GM18909 (cell line): ENCODE data around the gene LRRC8A.
"Not testable (repeated sequence)": the region's sequence is repeated elsewhere in the genome, so short reads cannot be mapped to it uniquely, and the experiment has no call there.

ENCODE experiments used
- ATAC-seq: cut with Tn5 transposase; IDR thresholded peaks from one replicate; pipeline ENCODE4 v1.9.1; 2021; ENCODE audit warnings: mild to moderate bottlenecking; ENCODE audit not compliant: unreplicated experiment, poor library complexity

The LRRC8A gene

DNA sequence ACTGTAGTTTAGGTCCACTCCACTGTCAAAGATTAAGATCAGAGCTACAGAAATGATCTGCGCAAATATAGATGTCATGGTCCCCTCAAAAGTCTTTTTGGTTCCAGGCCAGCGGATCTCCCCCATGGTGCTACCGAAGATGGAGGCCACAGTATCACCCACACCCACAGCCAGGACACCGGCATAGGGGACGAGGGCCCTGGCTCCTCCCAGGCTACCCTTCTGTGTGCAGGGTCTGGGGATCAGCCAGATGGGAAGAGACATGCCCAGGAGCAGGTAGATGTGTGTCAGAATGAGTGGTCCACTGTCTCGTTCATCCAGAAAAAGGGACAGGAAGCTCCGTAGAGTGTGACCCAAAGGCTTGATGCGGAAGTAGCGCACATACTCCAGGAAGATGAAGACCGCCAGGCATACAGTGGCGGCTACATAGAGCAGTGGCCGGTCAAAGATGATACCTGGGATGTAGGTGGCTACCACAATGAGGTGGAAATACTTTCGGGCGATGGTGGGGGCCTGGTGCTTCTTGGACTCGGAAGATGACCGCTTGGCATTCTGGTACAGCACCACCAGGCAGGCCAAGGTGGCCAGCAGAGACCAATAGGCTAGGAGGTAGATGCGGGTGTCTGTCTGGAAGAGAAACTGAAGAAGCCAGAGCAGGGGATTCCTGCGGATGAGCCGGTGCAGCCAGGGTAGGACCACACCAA, 64.0 kb downstream of the LRRC8A start:
- ATAC-seq: no peak

DNA sequence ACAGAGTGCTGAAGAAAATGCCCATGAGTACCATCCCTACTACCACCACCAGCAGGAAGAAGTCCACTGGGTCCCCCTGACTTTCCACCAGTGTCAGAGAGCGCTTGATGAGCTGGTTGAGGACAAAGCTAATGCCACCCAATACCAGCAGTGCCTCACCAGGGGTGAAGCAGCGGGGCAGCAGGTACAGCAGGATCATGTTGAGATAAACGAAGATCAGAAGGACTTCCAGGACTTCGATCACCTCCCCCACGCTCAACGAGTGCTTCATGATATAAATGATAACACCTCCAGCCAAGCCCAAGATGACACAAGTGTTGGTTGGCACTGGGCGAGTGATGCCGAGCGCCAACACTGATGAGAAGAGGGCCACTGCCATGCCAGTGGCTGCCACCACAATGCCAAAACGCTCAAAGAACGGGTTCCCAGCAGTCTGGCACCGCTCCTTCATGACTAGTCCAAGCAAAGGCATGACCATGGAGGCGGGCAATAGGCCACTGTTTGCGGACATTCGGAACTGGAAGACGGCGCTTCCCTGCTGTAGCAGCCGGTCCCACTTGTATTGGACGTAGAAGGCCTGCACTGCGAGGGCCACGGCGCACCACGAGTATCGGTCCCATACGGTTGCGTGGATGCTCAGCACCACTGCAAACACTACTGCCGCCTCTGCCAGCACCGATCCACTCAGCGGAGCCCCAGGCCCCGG, 64.8 kb downstream of the LRRC8A start:
- ATAC-seq: no peak

DNA sequence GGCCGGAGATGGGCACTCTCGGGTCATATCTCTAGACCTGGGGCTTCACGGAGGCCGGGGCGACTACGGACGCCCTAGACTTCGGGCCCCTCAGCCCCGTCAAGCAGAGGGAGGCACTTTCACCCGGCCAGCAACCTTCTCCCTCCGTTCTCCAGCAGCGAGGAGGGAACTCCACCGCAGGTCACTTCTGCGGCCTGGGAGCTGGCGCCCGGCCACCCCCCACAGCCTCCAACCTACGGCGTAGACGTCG, 65.3 kb downstream of the LRRC8A start:
- ATAC-seq: no peak

DNA sequence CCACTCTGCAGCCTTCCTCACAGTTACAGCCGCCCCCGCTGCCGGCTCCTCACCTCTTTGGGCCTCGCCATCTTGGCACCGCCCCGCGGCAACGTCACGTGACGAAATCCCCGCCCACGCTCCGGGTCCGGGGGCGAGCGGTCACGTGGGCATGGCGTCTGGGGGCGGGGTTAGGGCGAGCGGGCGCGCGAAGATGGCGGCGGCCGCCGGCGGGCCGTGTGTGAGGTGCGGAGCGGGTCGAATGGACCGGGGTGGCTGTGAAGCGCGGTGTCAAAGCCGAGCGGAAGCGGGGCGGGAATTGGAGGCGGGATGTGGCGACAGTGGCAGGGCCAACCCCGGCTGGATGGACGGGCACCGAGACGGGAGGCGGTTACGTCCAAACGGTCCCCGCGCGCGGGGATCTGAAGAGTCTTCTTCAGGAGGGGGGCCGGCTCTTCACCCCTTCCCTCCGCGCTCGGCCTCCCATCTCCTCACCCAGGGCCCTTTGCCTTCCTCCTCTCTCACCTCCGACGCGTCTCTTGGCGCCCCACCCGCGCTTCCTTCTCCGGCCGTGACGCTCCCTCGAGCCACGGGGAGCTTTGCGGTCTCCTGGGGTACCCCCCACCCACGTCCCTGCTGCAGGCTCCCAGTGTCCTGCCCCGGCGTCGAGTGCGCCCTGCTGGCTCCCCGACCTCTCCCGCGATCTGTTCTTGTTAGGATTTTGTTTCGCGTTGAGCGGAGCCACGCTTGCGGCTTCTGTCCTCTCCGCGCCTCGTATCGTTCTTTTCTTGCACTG, 65.8 kb downstream of the LRRC8A start, which contains the start of the genes DOLK and NUP188:
Gene DOLK (minus strand): TSS at position 77 of the 775 bp plus-strand sequence. CDS start 300 bp downstream, outside the sequence.
Gene NUP188 (plus strand): TSS at position 173 of the 775 bp plus-strand sequence. CDS start 21 bp downstream, at position 194.
- ATAC-seq: peak; percentile 76

DNA sequence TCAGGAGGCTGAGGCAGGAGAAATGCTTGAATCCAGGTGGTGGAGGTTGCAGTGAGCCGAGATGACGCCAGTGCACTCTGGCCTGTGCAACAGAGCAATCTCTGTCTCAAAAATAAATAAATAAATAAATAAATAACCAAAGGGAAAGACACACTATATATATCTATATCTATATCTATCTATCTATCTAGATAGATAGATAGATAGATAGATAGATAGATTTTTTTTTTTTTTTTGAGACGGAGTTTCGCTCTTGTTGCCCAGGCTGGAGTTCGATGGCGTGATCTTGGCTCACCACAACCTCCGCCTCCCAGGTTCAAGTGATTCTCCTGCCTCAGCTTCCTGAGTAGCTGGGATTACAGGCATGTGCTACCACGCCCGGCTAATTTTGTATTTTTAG, 79.5 kb downstream of the LRRC8A start:
- ATAC-seq: not testable (repeated sequence)
